KOPT-K1 (cell line): ENCODE data around the gene FAM20C.
"Not testable (repeated sequence)": the region's sequence is repeated elsewhere in the genome, so short reads cannot be mapped to it uniquely, and the experiment has no call there.

ENCODE experiments used
- H3K27ac ChIP-seq: fragments of 200-600 bp; sonication (generic); 2 replicates; pipeline ENCODE4 v1.5.1; 2016; ENCODE audit warnings: antibody characterized with exemption, mild to moderate bottlenecking, low read depth, low read length; ENCODE audit not compliant: poor library complexity, severe bottlenecking
- H3K36me3 ChIP-seq: fragments of 200-600 bp; sonication (generic); 2 replicates; pipeline ENCODE4 v1.5.1; 2017; ENCODE audit warnings: antibody characterized with exemption, mild to moderate bottlenecking, low read length, moderate library complexity; ENCODE audit not compliant: insufficient read depth
- H3K9me3 ChIP-seq: fragments of 200-600 bp; sonication (generic); 2 replicates; pipeline ENCODE4 v1.5.1; 2017; ENCODE audit warnings: antibody characterized with exemption, low read length, mild to moderate bottlenecking; ENCODE audit not compliant: insufficient read depth, poor library complexity, severe bottlenecking

FAM20C gene

GRCh38 chr7:178444-178843 is 13.9 kb upstream of the FAM20C start:
- no peaks in the 10 kb centered on the region for H3K36me3 ChIP-seq
- no peaks in the 10 kb centered on the region for H3K9me3 ChIP-seq

DNA sequence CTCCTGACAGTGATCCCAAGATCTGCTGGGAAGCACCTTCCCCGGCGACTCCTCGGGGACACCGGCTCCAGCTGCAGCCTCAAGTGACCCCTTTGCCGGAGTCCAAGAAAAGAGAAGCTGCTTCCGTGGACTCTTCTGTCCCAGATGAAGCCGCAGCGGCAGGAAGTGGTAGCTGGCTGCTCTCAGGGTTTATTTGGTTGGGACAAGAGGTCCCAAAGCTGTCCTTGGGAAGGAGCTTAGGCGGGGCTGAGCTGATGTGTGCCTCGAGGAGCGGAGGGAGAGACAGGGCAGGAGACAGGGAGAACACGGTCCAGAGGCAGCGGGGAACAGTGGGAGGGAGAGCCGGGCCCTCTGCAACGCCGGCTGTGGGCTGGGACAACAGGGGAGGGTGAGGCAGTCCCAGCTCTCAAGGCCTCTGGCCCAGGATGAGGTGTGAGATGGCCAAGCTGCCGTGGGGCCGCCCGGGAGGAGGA is 13.1 kb upstream of the FAM20C start:
- H3K9me3 ChIP-seq = no peaks in the 10 kb centered on the region
- no peaks in the 10 kb centered on the region for H3K36me3 ChIP-seq
- no peak overlapping the region for H3K27ac ChIP-seq

More at GRCh38 chr7:178444-178843, 13.9 kb upstream of the FAM20C start:
- no peak overlapping the region for H3K27ac ChIP-seq

DNA sequence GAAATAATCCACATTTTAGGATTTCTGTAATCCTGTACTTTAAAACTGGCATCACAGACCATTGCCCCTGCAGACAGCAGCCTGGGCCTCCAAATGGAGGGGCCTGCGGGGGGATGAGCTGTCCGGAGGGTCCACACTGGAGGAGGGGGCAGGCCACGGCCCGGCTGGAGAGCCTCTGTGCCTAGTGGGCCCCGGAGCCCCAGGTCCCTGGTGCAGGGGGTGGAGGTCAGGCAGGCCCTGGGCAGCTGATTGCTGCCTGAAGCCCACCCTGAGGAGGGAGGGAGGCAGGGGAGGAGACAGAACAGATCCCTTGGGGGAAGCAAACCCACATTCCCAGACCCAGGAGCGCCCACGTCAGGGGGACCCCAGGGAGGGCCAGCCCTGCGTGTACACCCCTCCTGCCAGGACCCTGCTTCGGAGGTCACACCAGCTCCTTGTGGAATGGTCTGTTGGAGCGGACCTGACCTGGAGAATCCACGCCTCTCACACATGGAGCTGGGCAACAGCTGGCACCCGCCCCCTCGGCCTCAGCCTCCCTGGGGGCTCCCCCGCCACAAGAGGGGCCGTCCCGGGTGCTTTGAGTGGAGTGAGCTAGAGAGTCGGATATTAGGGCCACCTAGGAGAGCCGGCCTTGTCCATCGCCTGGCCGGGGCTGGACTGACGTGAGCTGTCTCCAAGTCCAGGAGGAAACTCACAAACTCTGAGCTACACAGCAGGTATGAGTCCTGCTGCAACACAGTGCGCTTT is 12.2 kb upstream of the FAM20C start:
- H3K27ac ChIP-seq = no peak overlapping the region
- no peaks in the 10 kb centered on the region for H3K36me3 ChIP-seq
- H3K9me3 ChIP-seq = no peaks in the 10 kb centered on the region

- H3K27ac ChIP-seq = no peak overlapping the region
- H3K9me3 ChIP-seq = no peaks in the 10 kb centered on the region
- H3K36me3 ChIP-seq = no peaks in the 10 kb centered on the region
Measured at GRCh38 chr7:181738-182137, 10.6 kb upstream of the FAM20C start.

DNA sequence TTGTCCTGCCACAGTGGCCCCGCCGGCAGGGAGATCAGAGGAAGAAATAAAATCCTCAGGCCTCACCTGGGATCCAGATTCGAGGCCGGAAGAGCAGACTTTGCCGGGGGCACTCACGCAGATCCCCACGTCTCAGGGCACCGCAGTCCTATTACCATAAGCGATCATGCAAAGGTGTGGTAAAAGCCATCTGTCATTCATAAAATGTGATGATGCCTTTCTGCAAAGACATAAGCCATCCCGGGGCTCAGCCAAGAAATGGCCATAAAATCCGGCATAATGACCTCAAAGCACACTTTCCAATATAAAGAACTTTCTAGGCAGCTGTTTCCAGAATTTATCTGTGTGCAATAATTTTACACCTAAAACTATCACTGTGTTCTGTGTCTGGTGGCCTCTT is 9.9 kb upstream of the FAM20C start:
- not testable (repeated sequence) for H3K9me3 ChIP-seq, H3K36me3 ChIP-seq, H3K27ac ChIP-seq

DNA sequence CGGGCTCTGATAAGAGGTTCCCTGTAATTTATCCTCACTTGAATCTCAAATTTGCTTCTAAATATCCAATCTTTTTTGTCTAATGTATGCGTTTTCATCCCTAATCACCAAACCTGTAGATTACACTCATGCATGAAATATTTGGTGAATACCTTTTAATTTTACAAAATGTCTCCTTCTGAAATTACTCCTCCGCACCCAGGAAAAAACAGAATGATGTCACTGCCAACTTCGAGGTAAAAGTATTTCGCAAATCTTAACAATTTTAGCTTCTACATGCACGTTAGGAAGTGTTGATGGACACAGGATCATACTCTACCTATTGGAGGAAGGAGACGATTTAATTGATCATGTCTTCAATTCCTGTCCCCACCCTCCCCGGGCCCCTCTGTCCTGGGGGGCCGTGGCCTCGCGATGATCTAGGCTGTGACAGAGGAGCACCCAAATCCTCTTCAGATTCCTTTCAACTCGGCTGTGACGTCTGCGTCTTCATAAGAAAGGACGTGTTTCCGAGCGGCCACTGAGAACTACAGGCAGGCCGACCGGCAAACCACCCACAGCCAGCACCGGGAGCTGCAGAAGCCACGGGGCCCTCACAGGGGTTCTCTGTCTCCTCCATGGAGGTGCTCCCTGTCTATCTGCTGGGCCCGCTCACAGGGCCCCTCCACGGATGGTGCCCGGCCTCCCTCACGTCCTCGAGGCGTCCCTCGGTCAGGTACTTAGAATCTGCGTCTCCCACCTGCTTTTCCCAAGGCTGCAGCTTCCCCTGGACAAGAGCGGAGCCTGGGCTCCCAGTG is 8.7 kb upstream of the FAM20C start:
- Histone ChIP-seq H3K9me3 (no peaks in the 10 kb centered on the region), H3K36me3 (no peaks in the 10 kb centered on the region), H3K27ac (no peak overlapping the region)

GRCh38 chr7:184294-185264 is 7.8 kb upstream of the FAM20C start:
- Histone ChIP-seq H3K9me3 (no peaks in the 10 kb centered on the region), H3K27ac (no peak overlapping the region), H3K36me3 (no peaks in the 10 kb centered on the region)

- no peaks in the 10 kb centered on the region for H3K9me3 ChIP-seq
- H3K36me3 ChIP-seq = no peaks in the 10 kb centered on the region
- no peak overlapping the region for H3K27ac ChIP-seq
Measured at GRCh38 chr7:186516-187113, 5.8 kb upstream of the FAM20C start.

- Histone ChIP-seq H3K27ac (no peak overlapping the region), H3K36me3 (no peaks in the 10 kb centered on the region), H3K9me3 (no peaks in the 10 kb centered on the region)
Measured at GRCh38 chr7:187227-187927, 5.0 kb upstream of the FAM20C start.

DNA sequence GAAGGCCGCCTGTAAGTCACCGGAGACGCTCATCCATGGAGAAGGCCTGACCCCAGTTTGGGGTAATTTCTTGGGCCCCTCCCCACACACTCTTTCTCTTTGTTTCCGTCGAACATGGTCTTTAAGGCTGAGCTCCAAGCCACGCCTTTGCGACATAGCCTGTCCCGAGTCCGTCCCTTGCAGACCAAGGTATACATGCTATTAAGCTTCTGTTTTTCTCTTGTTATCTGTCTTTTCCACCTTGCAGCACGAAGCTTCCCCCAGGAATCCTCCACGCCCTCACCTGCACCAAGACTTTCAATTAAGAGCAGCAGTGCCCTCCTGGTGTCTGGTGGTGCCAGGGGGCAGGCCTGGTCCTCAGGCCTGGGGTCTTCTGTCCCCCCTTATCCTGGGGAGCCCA is 4.2 kb upstream of the FAM20C start:
- Histone ChIP-seq H3K9me3 (no peaks in the 10 kb centered on the region), H3K27ac (no peak overlapping the region), H3K36me3 (no peaks in the 10 kb centered on the region)

- H3K27ac ChIP-seq = no peak overlapping the region
- H3K9me3 ChIP-seq = no peaks in the 10 kb centered on the region
- no peaks in the 10 kb centered on the region for H3K36me3 ChIP-seq
Measured at GRCh38 chr7:188727-189500, 3.5 kb upstream of the FAM20C start.

GRCh38 chr7:189719-190118 is 2.7 kb upstream of the FAM20C start:
- Histone ChIP-seq H3K36me3 (no peaks in the 10 kb centered on the region), H3K9me3 (no peaks in the 10 kb centered on the region), H3K27ac (no peak overlapping the region)

DNA sequence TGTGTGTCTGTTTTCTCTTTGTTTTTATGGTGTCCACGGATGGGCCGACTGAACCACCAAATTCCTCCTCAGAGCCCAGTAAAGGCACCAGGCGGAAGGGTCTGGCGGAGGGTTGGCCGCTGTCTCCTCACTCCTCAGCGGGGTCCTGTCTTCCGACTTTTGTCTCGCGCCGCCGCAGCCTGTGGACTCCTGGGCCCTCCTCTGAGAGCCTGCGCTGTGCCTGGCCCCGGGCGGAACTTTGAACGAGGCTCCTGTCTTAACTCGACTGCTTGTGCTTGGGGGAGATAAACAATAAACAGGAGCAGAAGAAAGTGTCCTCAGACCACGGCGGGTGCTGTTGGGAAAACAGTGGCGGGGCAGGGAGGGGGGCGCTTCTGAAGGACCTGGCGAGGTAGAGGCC is 2.2 kb upstream of the FAM20C start:
- no peaks in the 10 kb centered on the region for H3K36me3 ChIP-seq
- H3K9me3 ChIP-seq = no peaks in the 10 kb centered on the region
- H3K27ac ChIP-seq = no peak overlapping the region
